H1 (cell line): ENCODE measurements around the gene GXYLT1. TPM values are rescaled to one million over a fixed set of nuclear protein-coding genes. Genes with fewer than 3 reads are reported as not detected.

Source experiments
- CTCF ChIA-PET: fragments of 300-600 bp; sonication (Branson Sonifier 250); formaldehyde crosslinking; loops from one replicate; lab custom pipeline; 2021; ENCODE audit not compliant: partially characterized antibody; lab: Charles Lee
- POLR2A ChIA-PET: fragments of 300-600 bp; sonication (Branson Sonifier 250); formaldehyde crosslinking; loops from one replicate; lab custom pipeline; 2021; ENCODE audit warnings: inconsistent platforms; ENCODE audit not compliant: partially characterized antibody; lab: Charles Lee
- DNase-seq, 2 experiments: peaks; one replicate each; pipeline versions ENCODE4 v3.0.0 to v3.0.0-alpha.2; 2010 to 2022; ENCODE audit warnings: low spot score in 2 of 2, low read depth in 1 of 2, mixed read lengths in 1 of 2
- FAIRE-seq: peaks from 2 replicates; lab custom pipeline; 2011; peaks lifted over from hg19 to GRCh38; lab: Jason Lieb, UNC
- H2AFZ ChIP-seq: 2 replicates; pipeline ENCODE4 v1.8.1; 2012; ENCODE audit warnings: low read length, inconsistent platforms
- H2AK5ac ChIP-seq: 2 replicates; pipeline ENCODE4 v1.6.1; 2013; ENCODE audit warnings: low read depth, low read length
- H2BK120ac ChIP-seq: replicated peaks from 2 replicates; pipeline ENCODE3; 2013; ENCODE audit warnings: low read depth, low read length, inconsistent platforms
- H2BK12ac ChIP-seq: 2 replicates; pipeline ENCODE4 v1.6.1; 2013; ENCODE audit warnings: low read depth, low read length
- H2BK15ac ChIP-seq: 2 replicates; pipeline ENCODE4 v1.6.1; 2013; ENCODE audit warnings: low read length
- H2BK20ac ChIP-seq: 2 replicates; pipeline ENCODE4 v1.6.1; 2013; ENCODE audit warnings: low read length
- H2BK5ac ChIP-seq: 2 replicates; pipeline ENCODE4 v1.6.1; 2013; ENCODE audit warnings: low read depth, low read length
- H3K14ac ChIP-seq: 2 replicates; pipeline ENCODE4 v1.6.1; 2013; ENCODE audit warnings: inconsistent platforms; ENCODE audit not compliant: insufficient read length
- H3K18ac ChIP-seq: 2 replicates; pipeline ENCODE4 v1.6.1; 2013; ENCODE audit warnings: low read length; ENCODE audit errors: extremely low read depth
- H3K23ac ChIP-seq: 2 replicates; pipeline ENCODE4 v1.6.1; 2013; ENCODE audit warnings: inconsistent platforms; ENCODE audit not compliant: insufficient read length
- H3K23me2 ChIP-seq: 2 replicates; pipeline ENCODE4 v1.6.1; 2013; ENCODE audit warnings: low read depth, low read length
- H3K27ac ChIP-seq: 2 replicates; pipeline ENCODE4 v1.6.1; 2011; ENCODE audit warnings: low read depth, low read length, inconsistent platforms
- H3K27me3 ChIP-seq, 4 experiments: replicated peaks in 1 of 4; 1 replicate in 1 of 4; 2 replicates in 3 of 4; pipeline versions ENCODE4 v1.6.1 to v1.8.1; 2011 to 2013; ENCODE audit warnings: low read length in 3 of 4, mild to moderate bottlenecking in 3 of 4, inconsistent platforms in 2 of 4, mixed read lengths in 2 of 4, moderate library complexity in 1 of 4; ENCODE audit not compliant: control insufficient read depth in 3 of 4, insufficient read depth in 3 of 4; ENCODE audit errors: extremely low read depth in 1 of 4
- H3K36me3 ChIP-seq, 4 experiments: 2 replicates each; pipeline versions ENCODE4 v1.6.1 to v1.8.1; 2011 to 2013; ENCODE audit warnings: mild to moderate bottlenecking in 4 of 4, low read length in 3 of 4, moderate library complexity in 2 of 4, control low read depth in 1 of 4, inconsistent platforms in 1 of 4; ENCODE audit not compliant: insufficient read depth in 4 of 4, control insufficient read depth in 2 of 4
- H3K4ac ChIP-seq: replicated peaks from 2 replicates; pipeline ENCODE3; 2013; ENCODE audit warnings: low read length, low read depth, mixed read lengths, inconsistent platforms; ENCODE audit not compliant: insufficient read length
- H3K4me1 ChIP-seq, 4 experiments: replicated peaks in 1 of 4; 1 replicate in 1 of 4; 2 replicates in 3 of 4; pipeline versions ENCODE4 v1.6.1 to v1.8.1; 2011 to 2013; ENCODE audit warnings: low read length in 3 of 4, inconsistent platforms in 2 of 4, mixed read lengths in 1 of 4; ENCODE audit not compliant: insufficient read depth in 4 of 4, control insufficient read depth in 3 of 4
- H3K4me2 ChIP-seq, 2 experiments: 2 replicates each; pipeline versions ENCODE4 v1.6.1 to v1.8.1; 2011 to 2013; ENCODE audit warnings: low read depth in 2 of 2, low read length in 2 of 2, control low read depth in 1 of 2, inconsistent platforms in 1 of 2, mild to moderate bottlenecking in 1 of 2; ENCODE audit not compliant: insufficient read depth in 1 of 2
- H3K4me3 ChIP-seq, 4 experiments: fragments of 200-600, 300-600 bp in 1 of 4; sonication (generic), shearing (Covaris generic), sonication (Bioruptor Twin) in 1 of 4; 2 replicates each; pipeline versions ENCODE4 v1.5.1 to v1.8.1; 2011 to 2016; ENCODE audit warnings: low read length in 4 of 4, low read depth in 3 of 4, control low read depth in 2 of 4, inconsistent platforms in 2 of 4, mild to moderate bottlenecking in 2 of 4, mixed read lengths in 1 of 4, moderate library complexity in 1 of 4; ENCODE audit not compliant: insufficient read depth in 2 of 4; ENCODE audit errors: extremely low read depth in 1 of 4
- H3K56ac ChIP-seq: replicated peaks from 2 replicates; pipeline ENCODE3; 2013; ENCODE audit warnings: low read depth, mild to moderate bottlenecking, mixed read lengths, low read length, inconsistent platforms; ENCODE audit not compliant: insufficient read length
- H3K79me1 ChIP-seq: 2 replicates; pipeline ENCODE4 v1.6.1; 2013; ENCODE audit warnings: low read depth, low read length, control low read depth
- H3K79me2 ChIP-seq, 2 experiments: 2 replicates each; pipeline versions ENCODE4 v1.6.1 to v1.8.1; 2012 to 2013; ENCODE audit warnings: low read length in 2 of 2, mild to moderate bottlenecking in 2 of 2, inconsistent platforms in 1 of 2; ENCODE audit not compliant: insufficient read depth in 2 of 2, control insufficient read depth in 1 of 2
- H3K9ac ChIP-seq, 4 experiments: replicated peaks in 1 of 4; 1 replicate in 1 of 4; 2 replicates in 3 of 4; pipeline versions ENCODE4 v1.6.1 to v1.8.1; 2011 to 2013; ENCODE audit warnings: low read depth in 3 of 4, low read length in 3 of 4, control low read depth in 2 of 4, mild to moderate bottlenecking in 2 of 4, moderate library complexity in 2 of 4, inconsistent platforms in 1 of 4; ENCODE audit errors: extremely low read depth in 1 of 4
- H3K9me3 ChIP-seq, 2 experiments: 2 replicates each; pipeline versions ENCODE4 v1.6.1 to v1.8.1; 2012 to 2013; ENCODE audit warnings: mild to moderate bottlenecking in 2 of 2, moderate library complexity in 2 of 2, control low read depth in 1 of 2, inconsistent platforms in 1 of 2, low read depth in 1 of 2, low read length in 1 of 2, mixed read lengths in 1 of 2; ENCODE audit not compliant: insufficient read depth in 2 of 2
- H4K20me1 ChIP-seq, 2 experiments: replicated peaks in 1 of 2; 2 replicates each; pipeline versions ENCODE3 to v1.8.1; 2011 to 2013; ENCODE audit warnings: inconsistent platforms in 2 of 2, low read length in 2 of 2, mild to moderate bottlenecking in 1 of 2; ENCODE audit not compliant: insufficient read depth in 2 of 2, control insufficient read depth in 1 of 2
- H4K5ac ChIP-seq: 2 replicates; pipeline ENCODE4 v1.6.1; 2013; ENCODE audit warnings: low read length, low read depth, mixed read lengths, inconsistent platforms; ENCODE audit not compliant: insufficient read length
- H4K8ac ChIP-seq: 2 replicates; pipeline ENCODE4 v1.8.0; 2013; ENCODE audit warnings: mild to moderate bottlenecking, moderate library complexity, low read length, inconsistent platforms; ENCODE audit not compliant: insufficient read depth; ENCODE audit errors: extremely low read depth
- H4K91ac ChIP-seq: replicated peaks from 2 replicates; pipeline ENCODE3; 2013; ENCODE audit warnings: low read length, mixed read lengths, inconsistent platforms; ENCODE audit not compliant: insufficient read length
- ASH2L ChIP-seq: fragments of 200-600, 300-600 bp; sonication (generic); IDR thresholded peaks from one replicate; pipeline ENCODE4 v1.7.1; 2017; ENCODE audit warnings: low read length
- E2F6 ChIP-seq: IDR thresholded peaks from 2 replicates; pipeline ENCODE4 v1.6.1; 2012; ENCODE audit warnings: inconsistent platforms
- KDM5A ChIP-seq: fragments of 200-600 bp; IDR thresholded peaks from 2 replicates; pipeline ENCODE4 v1.7.1; 2012; ENCODE audit warnings: mild to moderate bottlenecking, low read length, inconsistent platforms, mixed read lengths
- POU5F1 ChIP-seq: IDR thresholded peaks from 2 replicates; pipeline ENCODE4 v1.6.1; 2011; ENCODE audit warnings: low read depth, mild to moderate bottlenecking, low read length, moderate library complexity
- WGBS, 2 experiments: shearing (Covaris generic) in 1 of 2; methylation state at CpG; one replicate each; pipeline versions ENCODE4 v1.1.6 to v1.1.7; 2013 to 2015; ENCODE audit warnings: low lambda C conversion rate in 2 of 2, mixed read lengths in 2 of 2, inconsistent platforms in 1 of 2, low coverage in 1 of 2, missing lambda C conversion rate in 1 of 2; ENCODE audit not compliant: insufficient replicate concordance in 2 of 2, insufficient coverage in 1 of 2, insufficient read length in 1 of 2; ENCODE audit errors: extremely low coverage in 1 of 2, missing lambda C conversion rate in 1 of 2; 5-methylcytosine and 5-hydroxymethylcytosine counted together
- polyA plus RNA-seq, 7 experiments: library from polyadenylated mRNA; depleted of rRNA in 3 of 7; stranded (reverse) in 5 of 7; unstranded in 2 of 7; fragments of >200 nt in 5 of 7; fragments of 200-250 nt in 2 of 7; gene quantifications; 1 replicate in 5 of 7; 2 replicates in 1 of 7; 4 replicates in 1 of 7; pipeline versions ENCODE4 v1.2.1 to v1.2.3, GENCODE V29; 2011 to 2013; ENCODE audit warnings: missing spikeins in 2 of 7, mixed read lengths in 2 of 7
- total RNA-seq: library from RNA; stranded (reverse); fragmentation: NEBNext Ultra II Directional; extraction: Animal tissue kit (Norgen Biotek cat#: 25700); gene quantifications from 2 replicates; pipeline ENCODE4 v1.2.1, GENCODE V29; 2021

GXYLT1 gene
- total and polyA plus RNA-seq, 2 of the 8 experiments (the other 6 are each of a cell fraction or from before 2014, with no cell fraction given), result 3.1 to 10.7 TPM

GRCh38 chr12:42162965-42163364, 18.3 kb upstream of the GXYLT1 start:
- H3K23me2 ChIP-seq, result no peaks in the 10 kb centered on the region
- DNase-seq, result no peak
- H3K4ac ChIP-seq, result no peak overlapping the region
- H3K56ac ChIP-seq, result no peak overlapping the region
- no peak for FAIRE-seq
- H3K14ac ChIP-seq, result no peak overlapping the region
- no peak overlapping the region for H2BK20ac ChIP-seq
- no peak overlapping the region for H4K5ac ChIP-seq
- no peak overlapping the region for H4K8ac ChIP-seq
- ChIA-PET CTCF (no interaction called here), POLR2A (no interaction called here)
- H2AK5ac ChIP-seq, result no peak overlapping the region
- H2AFZ ChIP-seq, result no peak overlapping the region
- no peak for TF ChIP-seq E2F6
- no peak for TF ChIP-seq ASH2L
- no peak for TF ChIP-seq KDM5A
- no peak for TF ChIP-seq POU5F1
- H3K9ac ChIP-seq, result no peak overlapping the region
- H3K9me3 ChIP-seq, result no peaks in the 10 kb centered on the region
- H3K18ac ChIP-seq, result no peak overlapping the region
- H2BK15ac ChIP-seq, result no peak overlapping the region
- H3K4me3 ChIP-seq, result no peak overlapping the region
- no peak overlapping the region for H3K23ac ChIP-seq
- no peak overlapping the region for H2BK5ac ChIP-seq
- H2BK120ac ChIP-seq, result no peak overlapping the region
- H2BK12ac ChIP-seq, result no peak overlapping the region
- H4K91ac ChIP-seq, result no peak overlapping the region
- no peaks in the 10 kb centered on the region for H3K27me3 ChIP-seq
- 90% methylated on average over 1 of the region's 1 CpG; no CpG with 5 or more reads in 1 of the 2 experiments for WGBS, 2 experiments
- no peaks in the 10 kb centered on the region for H3K36me3 ChIP-seq
- H3K79me2 ChIP-seq, result no peaks in the 10 kb centered on the region
- H4K20me1 ChIP-seq, result no peaks in the 10 kb centered on the region
- H3K4me2 ChIP-seq, result no peak overlapping the region
- no peak overlapping the region for H3K27ac ChIP-seq
- no peaks in the 10 kb centered on the region for H3K79me1 ChIP-seq
- H3K4me1 ChIP-seq, result no peaks in the 10 kb centered on the region
